Right lobe of liver (tissue), 6 donors: ENCODE results near the gene MYL2. TPM values are rescaled to one million over a fixed set of nuclear protein-coding genes. Genes with fewer than 3 reads are reported as not detected.

Experiments
- ATAC-seq, 4 donors: fragments of 200-7000 bp; cut with Tn5 transposase; one replicate each; pipeline ENCODE4 v1.9.1; 2020; ENCODE audit warnings: mild to moderate bottlenecking in 4 of 4, moderate library complexity in 4 of 4
- DNase-seq, 3 donors: peaks; one replicate each; pipeline ENCODE4 v3.0.0-alpha.2; 2020
- H3K27ac ChIP-seq, 3 donors: fragments of 200-600 bp; one replicate each; pipeline ENCODE4 v1.8.0; 2022
- H3K27me3 ChIP-seq, 2 donors: fragments of 200-600 bp; one replicate each; pipeline ENCODE4 v1.8.0; 2022
- H3K36me3 ChIP-seq, 4 donors: fragments of 200-600 bp; sonication (generic) in 1 of 4; one replicate each; pipeline versions ENCODE4 v1.5.1 to v1.8.0; 2017 to 2022; ENCODE audit warnings: control low read depth in 1 of 4
- H3K4me1 ChIP-seq, 4 donors: fragments of 200-600 bp; sonication (generic) in 1 of 4; one replicate each; pipeline versions ENCODE4 v1.5.1 to v1.8.0; 2017 to 2022; ENCODE audit warnings: control low read depth in 1 of 4
- H3K4me3 ChIP-seq, 3 donors: fragments of 200-600 bp; one replicate each; pipeline ENCODE4 v1.8.0; 2022
- H3K9me3 ChIP-seq, 4 donors: fragments of 200-600 bp; sonication (generic) in 1 of 4; one replicate each; pipeline versions ENCODE4 v1.5.1 to v1.8.0; 2017 to 2022; ENCODE audit warnings: control low read depth in 1 of 4
- POLR2A ChIP-seq: fragments of 450-650 bp; IDR thresholded peaks from one replicate; pipeline ENCODE4 v1.6.1; 2017; ENCODE audit warnings: antibody characterized with exemption, mild to moderate bottlenecking
- WGBS: methylation state at CpG from one replicate; pipeline ENCODE4 v1.1.6; 2018; ENCODE audit warnings: low coverage, low lambda C conversion rate; ENCODE audit not compliant: insufficient coverage; ENCODE audit errors: missing lambda C conversion rate; 5-methylcytosine and 5-hydroxymethylcytosine counted together
- intact Hi-C, 2 donors: fragments of 100-400 bp; cut with DNase I; formaldehyde crosslinking; loops; one replicate each; pipeline versions ENCODE4 v1.11.2 to v1.14.1; 2022
- total RNA-seq, 6 experiments: library from RNA; depleted of rRNA in 2 of 6; stranded (reverse); fragments of >200 nt in 2 of 6; fragmentation: NEBNext Ultra II Directional in 3 of 6; extraction: Animal tissue kit (Norgen Biotek cat#: 25700) in 3 of 6; gene quantifications; one replicate each; pipeline versions ENCODE4 v1.1.0 to v1.2.4, GENCODE V29; 2016 to 2023
- TF ChIP-seq, protein P1 (sequence below), 4 donors: fragments of 200-600 bp in 3 of 4; fragments of 450-650 bp in 1 of 4; IDR thresholded peaks; one replicate each; pipeline versions ENCODE4 v1.5.1 to v1.8.0; 2016 to 2022; ENCODE audit warnings: antibody characterized with exemption in 4 of 4, mild to moderate bottlenecking in 2 of 4
- donor health status: DM: no; HTN: yes; CAD: no.
- donor health status: DM: no; HTN: no; CAD: no.
- donor health status: DM: no; HTN: no; CAD: no.
- donor health status: DM: no; HTN: yes; CAD: no.
- donor health status: DM: no; HTN: yes; CAD: no.

The MYL2 gene
- total RNA-seq, 6 experiments from 2014 or later = 0.49 to 4.3 (median 1.0) TPM

GRCh38 chr12:110941391-110941790, 21.0 kb upstream of the MYL2 start:
- Histone ChIP-seq H3K9me3 (no peaks in the 10 kb centered on the region), H3K27ac (no peak overlapping the region), H3K4me1 (peaks cover 0 to 5% (median 0%) of the 10 kb centered on the region in 4 donors), H3K4me3 (no peak overlapping the region), H3K36me3 (no peaks in the 10 kb centered on the region), H3K27me3 (no peaks in the 10 kb centered on the region)
- TF ChIP-seq, protein P1, sequence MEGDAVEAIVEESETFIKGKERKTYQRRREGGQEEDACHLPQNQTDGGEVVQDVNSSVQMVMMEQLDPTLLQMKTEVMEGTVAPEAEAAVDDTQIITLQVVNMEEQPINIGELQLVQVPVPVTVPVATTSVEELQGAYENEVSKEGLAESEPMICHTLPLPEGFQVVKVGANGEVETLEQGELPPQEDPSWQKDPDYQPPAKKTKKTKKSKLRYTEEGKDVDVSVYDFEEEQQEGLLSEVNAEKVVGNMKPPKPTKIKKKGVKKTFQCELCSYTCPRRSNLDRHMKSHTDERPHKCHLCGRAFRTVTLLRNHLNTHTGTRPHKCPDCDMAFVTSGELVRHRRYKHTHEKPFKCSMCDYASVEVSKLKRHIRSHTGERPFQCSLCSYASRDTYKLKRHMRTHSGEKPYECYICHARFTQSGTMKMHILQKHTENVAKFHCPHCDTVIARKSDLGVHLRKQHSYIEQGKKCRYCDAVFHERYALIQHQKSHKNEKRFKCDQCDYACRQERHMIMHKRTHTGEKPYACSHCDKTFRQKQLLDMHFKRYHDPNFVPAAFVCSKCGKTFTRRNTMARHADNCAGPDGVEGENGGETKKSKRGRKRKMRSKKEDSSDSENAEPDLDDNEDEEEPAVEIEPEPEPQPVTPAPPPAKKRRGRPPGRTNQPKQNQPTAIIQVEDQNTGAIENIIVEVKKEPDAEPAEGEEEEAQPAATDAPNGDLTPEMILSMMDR (IDR thresholded peaks at IDR 0.05) = no peak
- no peak for TF ChIP-seq POLR2A
- intact Hi-C loops = no loop called here
- whole genome bisulfite sequencing = 71% methylated on average over 3 of the region's 6 CpGs
- peak in 1 of 4 donors; percentile 24 for ATAC-seq
- DNase-seq = no peak

DNA sequence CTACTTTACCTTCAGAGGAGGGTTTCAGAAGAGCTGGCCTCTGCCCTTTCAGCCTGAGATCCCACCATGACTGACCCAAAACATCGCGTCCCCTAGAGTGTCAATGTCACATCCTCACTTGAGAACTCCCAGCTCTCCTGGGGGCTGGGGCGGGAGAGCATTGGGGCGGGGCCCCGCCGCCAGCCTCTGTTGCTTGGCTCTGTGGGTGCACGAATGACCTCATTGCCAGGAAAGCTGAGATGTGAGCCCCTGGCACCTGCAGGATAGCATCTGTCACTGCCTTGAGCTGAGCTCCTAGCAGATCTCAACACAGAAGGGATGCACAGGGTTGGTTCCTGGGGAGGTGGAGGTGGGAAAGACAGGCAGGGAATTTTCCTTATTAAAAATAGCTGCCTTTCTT, 20.6 kb upstream of the MYL2 start:
- H3K9me3 ChIP-seq = no peaks in the 10 kb centered on the region
- no peaks in the 10 kb centered on the region for H3K36me3 ChIP-seq
- H3K27ac ChIP-seq = no peak overlapping the region
- intact Hi-C loops = no loop called here
- H3K4me1 ChIP-seq = peaks cover 0 to 5% (median 0%) of the 10 kb centered on the region in 4 donors
- no peaks in the 10 kb centered on the region for H3K27me3 ChIP-seq
- no peak overlapping the region for H3K4me3 ChIP-seq
- ATAC-seq = no peak
- WGBS = no CpG with 5 or more reads among the region's 7 CpGs
- DNase-seq = no peak
- TF ChIP-seq POLR2A = no peak
- TF ChIP-seq, protein P1 (IDR thresholded peaks at IDR 0.05) = no peak

GRCh38 chr12:110940296-110940695, 19.9 kb upstream of the MYL2 start:
- TF ChIP-seq, protein P1 (IDR thresholded peaks at IDR 0.05) = no peak
- no peak for TF ChIP-seq POLR2A
- peaks cover 0 to 5% (median 0%) of the 10 kb centered on the region in 4 donors for H3K4me1 ChIP-seq
- H3K27me3 ChIP-seq = no peaks in the 10 kb centered on the region
- intact Hi-C loops = no loop called here
- H3K4me3 ChIP-seq = no peak overlapping the region
- no peak for DNase-seq
- H3K9me3 ChIP-seq = no peaks in the 10 kb centered on the region
- H3K36me3 ChIP-seq = no peaks in the 10 kb centered on the region
- no peak for ATAC-seq
- 82% methylated on average over 3 of the region's 4 CpGs for WGBS
- H3K27ac ChIP-seq = no peak overlapping the region

DNA sequence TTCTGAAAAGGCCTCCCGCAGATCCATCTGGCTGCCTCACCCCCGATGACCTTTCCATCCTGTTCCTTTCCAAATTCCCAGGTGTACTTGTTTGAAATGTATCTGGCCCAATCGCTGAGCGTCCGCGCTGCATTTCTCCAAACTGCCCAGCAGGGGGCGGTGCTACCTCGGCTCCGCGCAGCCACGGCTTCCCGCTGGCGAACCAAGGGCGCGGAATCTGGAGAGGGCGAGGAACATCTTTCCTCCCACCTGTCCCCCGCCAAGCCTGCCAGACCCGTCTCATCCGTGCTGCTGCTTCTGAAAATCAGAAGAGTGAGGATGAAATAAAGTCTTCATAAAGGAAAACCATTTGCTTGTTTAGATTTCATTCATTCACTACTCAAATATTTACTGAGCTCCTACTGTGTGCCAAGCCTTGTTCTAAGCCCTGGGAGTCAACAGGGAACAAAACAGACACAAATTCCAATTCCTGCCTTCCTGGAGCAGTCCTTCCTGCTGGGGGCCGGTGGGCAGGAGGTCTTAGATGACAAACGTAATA, 16.8 kb upstream of the MYL2 start:
- ATAC-seq (peak; percentile 89 to 96 (median 92)), DNase-seq (peak; percentile 63 to 71 (median 64))
- no peaks in the 10 kb centered on the region for H3K36me3 ChIP-seq
- peaks cover 0 to 5% (median 0%) of the 10 kb centered on the region in 4 donors for H3K4me1 ChIP-seq
- H3K4me3 ChIP-seq = no peak overlapping the region
- intact Hi-C loops = loop anchor here in 1 of 2 donors (10.0 kb wide), 1 partner anchor 368 kb away; no protein-coding TSS in a partner anchor
- no peaks in the 10 kb centered on the region for H3K27me3 ChIP-seq
- H3K27ac ChIP-seq = no peak overlapping the region
- no peaks in the 10 kb centered on the region for H3K9me3 ChIP-seq
- WGBS = 3% methylated on average over 21 of the region's 21 CpGs
- TF ChIP-seq, protein P1 (IDR thresholded peaks at IDR 0.05) = peak; percentile 76 to 97 (median 96)
- no peak for TF ChIP-seq POLR2A
